ENCODE measurements around the gene WIPI1. TPM values are rescaled to one million over a fixed set of nuclear protein-coding genes. Genes with fewer than 3 reads are reported as not detected.
A peak's percentile ranks its signal among the peaks of the same experiment; 100 is the strongest.

WIPI1 gene
- total and polyA plus RNA-seq, 2 of the 13 experiments (the other 11 are each of a cell fraction or from before 2014, with no cell fraction given) = 29.4 to 141 TPM

- TF ChIP-seq ZBTB3 (CRISPR knock-in tag; IDR thresholded peaks at IDR 0.05; ENCODE audit: borderline replicate concordance, low read depth) (0 out of 2 replicates have a peak, but pooled peaks have one; percentile 45), MED8 (CRISPR knock-in tag; IDR thresholded peaks at IDR 0.05; ENCODE audit: insufficient replicate concordance) (peak; percentile 58), ARNT2 (CRISPR knock-in tag; IDR thresholded peaks at IDR 0.05; ENCODE audit: low read depth) (no peak), ATF2 (CRISPR knock-in tag; IDR thresholded peaks at IDR 0.05) (peak; percentile 76; the same call in 1 of the 2 replicates), ZNF850 (CRISPR knock-in tag; conservative IDR thresholded peaks at IDR 0.05) (no peak), ZBTB2 (CRISPR knock-in tag; IDR thresholded peaks at IDR 0.05; ENCODE audit: low read depth) (no peak), RXRA (CRISPR knock-in tag; IDR thresholded peaks at IDR 0.05) (peak; percentile 61; the same call in 1 of the 2 replicates), TBP (CRISPR knock-in tag; IDR thresholded peaks at IDR 0.05) (0 out of 2 replicates have a peak, but pooled peaks have one; percentile 15), ZNF652 (CRISPR knock-in tag; IDR thresholded peaks at IDR 0.05; ENCODE audit: borderline replicate concordance, low read depth) (0 out of 2 replicates have a peak, but pooled peaks have one; percentile 34), ZNF780A (CRISPR knock-in tag; IDR thresholded peaks at IDR 0.05) (0 out of 2 replicates have a peak, but pooled peaks have one; percentile 11), KAT8 (CRISPR knock-in tag; IDR thresholded peaks at IDR 0.05) (peak; percentile 69), ZNF558 (CRISPR knock-in tag; IDR thresholded peaks at IDR 0.05; ENCODE audit: borderline replicate concordance) (no peak), FOXO1 (CRISPR knock-in tag; IDR thresholded peaks at IDR 0.05) (peak; percentile 38; the same call in 1 of the 2 replicates), SP140L (CRISPR knock-in tag; IDR thresholded peaks at IDR 0.05; ENCODE audit: borderline replicate concordance) (peak; percentile 63; the same call in 1 of the 2 replicates), HCFC1 (IDR thresholded peaks at IDR 0.05; ENCODE audit: low read depth, low read length) (no peak), TFE3 (CRISPR knock-in tag; IDR thresholded peaks at IDR 0.05) (peak; percentile 60; the same call in 1 of the 2 replicates), ZNF180 (CRISPR knock-in tag; IDR thresholded peaks at IDR 0.05; ENCODE audit: borderline replicate concordance, low read depth) (no peak), IKZF5 (CRISPR knock-in tag; IDR thresholded peaks at IDR 0.05) (peak; percentile 85; the same call in 1 of the 2 replicates), ZNF691 (CRISPR knock-in tag; IDR thresholded peaks at IDR 0.05; ENCODE audit: borderline replicate concordance, low read depth) (no peak; the same call in 1 of the 2 replicates), THYN1 (CRISPR knock-in tag; IDR thresholded peaks at IDR 0.05; ENCODE audit: borderline replicate concordance, low read depth) (no peak), NCOA2 (CRISPR knock-in tag; IDR thresholded peaks at IDR 0.05) (peak; percentile 71; the same call in 1 of the 2 replicates), MAFK (conservative IDR thresholded peaks at IDR 0.05 in 1 of 2, IDR thresholded peaks at IDR 0.05 in 1 of 2; ENCODE audit: low read length in 2 of 2) (no peak)
These were observed 77.3 kb downstream of the WIPI1 start (continued) for GRCh38 chr17:68379692-68380677.

Measured in HepG2 (cell line).